Measurements from ENCODE around the gene KCNB1.

The KCNB1 gene

GRCh38 chr20:49392745-49393144 is 89.7 kb downstream of the KCNB1 start:
- Mint-ChIP-seq H3K4me3 (no peak overlapping the region), H3K27ac (no peak overlapping the region), H3K36me3 (no peaks in the 10 kb centered on the region), H3K4me1 (ENCODE audit: low read depth) (no peaks in the 10 kb centered on the region), H3K9me3 (ENCODE audit: low read depth) (no peaks in the 10 kb centered on the region), H3K27me3 (peaks cover 16% of the 10 kb centered on the region)

GRCh38 chr20:49391404-49392245 is 90.8 kb downstream of the KCNB1 start:
- no peaks in the 10 kb centered on the region for H3K36me3 Mint-ChIP-seq
- H3K27me3 Mint-ChIP-seq = peaks cover 16% of the 10 kb centered on the region
- no peak overlapping the region for H3K4me3 Mint-ChIP-seq
- no peak overlapping the region for H3K27ac Mint-ChIP-seq
- H3K4me1 Mint-ChIP-seq (ENCODE audit: low read depth) = no peaks in the 10 kb centered on the region
- H3K9me3 Mint-ChIP-seq (ENCODE audit: low read depth) = no peaks in the 10 kb centered on the region

- H3K4me3 Mint-ChIP-seq = no peak overlapping the region
- H3K4me1 Mint-ChIP-seq (ENCODE audit: low read depth) = no peaks in the 10 kb centered on the region
- H3K36me3 Mint-ChIP-seq = no peaks in the 10 kb centered on the region
- H3K27me3 Mint-ChIP-seq = peaks cover 19% of the 10 kb centered on the region
- H3K27ac Mint-ChIP-seq = no peak overlapping the region
- no peaks in the 10 kb centered on the region for H3K9me3 Mint-ChIP-seq (ENCODE audit: low read depth)
Measured at GRCh38 chr20:49389854-49390253, 92.6 kb downstream of the KCNB1 start.

GRCh38 chr20:49388744-49389143 is 93.7 kb downstream of the KCNB1 start:
- H3K27ac Mint-ChIP-seq = no peak overlapping the region
- no peaks in the 10 kb centered on the region for H3K4me1 Mint-ChIP-seq (ENCODE audit: low read depth)
- no peaks in the 10 kb centered on the region for H3K36me3 Mint-ChIP-seq
- H3K9me3 Mint-ChIP-seq (ENCODE audit: low read depth) = no peaks in the 10 kb centered on the region
- no peak overlapping the region for H3K4me3 Mint-ChIP-seq
- H3K27me3 Mint-ChIP-seq = peaks cover 17% of the 10 kb centered on the region

GRCh38 chr20:49387581-49387939 is 94.9 kb downstream of the KCNB1 start:
- no peaks in the 10 kb centered on the region for H3K9me3 Mint-ChIP-seq (ENCODE audit: low read depth)
- no peak overlapping the region for H3K27ac Mint-ChIP-seq
- no peak overlapping the region for H3K4me3 Mint-ChIP-seq
- H3K27me3 Mint-ChIP-seq = peaks cover 19% of the 10 kb centered on the region
- H3K4me1 Mint-ChIP-seq (ENCODE audit: low read depth) = no peaks in the 10 kb centered on the region
- no peaks in the 10 kb centered on the region for H3K36me3 Mint-ChIP-seq

GRCh38 chr20:49386848-49387580 is 95.5 kb downstream of the KCNB1 start:
- Mint-ChIP-seq H3K27ac (no peak overlapping the region), H3K9me3 (ENCODE audit: low read depth) (no peaks in the 10 kb centered on the region), H3K4me1 (ENCODE audit: low read depth) (no peaks in the 10 kb centered on the region), H3K4me3 (no peak overlapping the region), H3K36me3 (no peaks in the 10 kb centered on the region), H3K27me3 (peaks cover 19% of the 10 kb centered on the region)

GRCh38 chr20:49385465-49385864 is 97.0 kb downstream of the KCNB1 start:
- Mint-ChIP-seq H3K9me3 (ENCODE audit: low read depth) (no peaks in the 10 kb centered on the region), H3K4me3 (no peak overlapping the region), H3K27ac (no peak overlapping the region), H3K4me1 (ENCODE audit: low read depth) (no peaks in the 10 kb centered on the region), H3K27me3 (peaks cover 14% of the 10 kb centered on the region), H3K36me3 (no peaks in the 10 kb centered on the region)

- H3K9me3 Mint-ChIP-seq (ENCODE audit: low read depth) = no peaks in the 10 kb centered on the region
- no peaks in the 10 kb centered on the region for H3K4me1 Mint-ChIP-seq (ENCODE audit: low read depth)
- H3K27ac Mint-ChIP-seq = no peak overlapping the region
- no peak overlapping the region for H3K4me3 Mint-ChIP-seq
- no peaks in the 10 kb centered on the region for H3K36me3 Mint-ChIP-seq
- peaks cover 14% of the 10 kb centered on the region for H3K27me3 Mint-ChIP-seq
Measured at GRCh38 chr20:49384437-49385434, 97.7 kb downstream of the KCNB1 start.

- H3K4me1 Mint-ChIP-seq (ENCODE audit: low read depth) = no peaks in the 10 kb centered on the region
- no peaks in the 10 kb centered on the region for H3K9me3 Mint-ChIP-seq (ENCODE audit: low read depth)
- H3K4me3 Mint-ChIP-seq = no peak overlapping the region
- no peak overlapping the region for H3K27ac Mint-ChIP-seq
- H3K27me3 Mint-ChIP-seq = peaks cover 13% of the 10 kb centered on the region
- H3K36me3 Mint-ChIP-seq = no peaks in the 10 kb centered on the region
Measured at GRCh38 chr20:49381558-49382493, 100.6 kb downstream of the KCNB1 start.

GRCh38 chr20:49380337-49380780 is 102.1 kb downstream of the KCNB1 start:
- Mint-ChIP-seq H3K27me3 (peaks cover 10% of the 10 kb centered on the region), H3K9me3 (ENCODE audit: low read depth) (no peaks in the 10 kb centered on the region), H3K27ac (no peak overlapping the region), H3K36me3 (no peaks in the 10 kb centered on the region), H3K4me1 (ENCODE audit: low read depth) (no peaks in the 10 kb centered on the region), H3K4me3 (no peak overlapping the region)

- H3K27ac Mint-ChIP-seq = no peak overlapping the region
- H3K4me1 Mint-ChIP-seq (ENCODE audit: low read depth) = no peaks in the 10 kb centered on the region
- H3K9me3 Mint-ChIP-seq (ENCODE audit: low read depth) = no peaks in the 10 kb centered on the region
- no peak overlapping the region for H3K4me3 Mint-ChIP-seq
- no peaks in the 10 kb centered on the region for H3K36me3 Mint-ChIP-seq
- peaks cover 10% of the 10 kb centered on the region for H3K27me3 Mint-ChIP-seq
Measured at GRCh38 chr20:49379338-49379737, 103.1 kb downstream of the KCNB1 start.

- Mint-ChIP-seq H3K9me3 (ENCODE audit: low read depth) (no peaks in the 10 kb centered on the region), H3K4me1 (ENCODE audit: low read depth) (no peaks in the 10 kb centered on the region), H3K36me3 (no peaks in the 10 kb centered on the region), H3K4me3 (no peak overlapping the region), H3K27ac (no peak overlapping the region), H3K27me3 (peaks cover 3% of the 10 kb centered on the region)
Measured at GRCh38 chr20:49377326-49377725, 105.1 kb downstream of the KCNB1 start.

GRCh38 chr20:49375170-49375569 is 107.3 kb downstream of the KCNB1 start:
- no peak overlapping the region for H3K27ac Mint-ChIP-seq
- H3K4me3 Mint-ChIP-seq = no peak overlapping the region
- H3K9me3 Mint-ChIP-seq (ENCODE audit: low read depth) = no peaks in the 10 kb centered on the region
- no peaks in the 10 kb centered on the region for H3K27me3 Mint-ChIP-seq
- H3K36me3 Mint-ChIP-seq = no peaks in the 10 kb centered on the region
- H3K4me1 Mint-ChIP-seq (ENCODE audit: low read depth) = no peaks in the 10 kb centered on the region
